Fibroblast of mammary gland (primary cell): ENCODE results near the gene JAZF1.
A peak's percentile ranks its signal among the peaks of the same experiment; 100 is the strongest.
"Not testable (repeated sequence)": the region's sequence is repeated elsewhere in the genome, so short reads cannot be mapped to it uniquely, and the experiment has no call there.

Experiments
- DNase-seq: peaks from one replicate; pipeline ENCODE4 v3.0.0-alpha.2; 2010; ENCODE audit warnings: low read depth
- H3K4me3 ChIP-seq: 2 replicates; pipeline ENCODE4 v1.5.1; 2011; ENCODE audit warnings: low read depth, mild to moderate bottlenecking, low read length, moderate library complexity; ENCODE audit not compliant: control insufficient read depth
- CTCF ChIP-seq: conservative IDR thresholded peaks from 2 replicates; pipeline ENCODE4 v1.5.1; 2011; ENCODE audit warnings: low read depth, low read length, inconsistent platforms; ENCODE audit not compliant: control insufficient read depth, insufficient read depth

JAZF1 gene

GRCh38 chr7:28017372-28017771, 163.2 kb downstream of the JAZF1 start:
- DNase-seq, result peak; percentile 77
- no peak for TF ChIP-seq CTCF

GRCh38 chr7:28016297-28016696, 164.3 kb downstream of the JAZF1 start:
- TF ChIP-seq CTCF, result no peak
- H3K4me3 ChIP-seq, result no peak overlapping the region
- no peak for DNase-seq

More at GRCh38 chr7:28017372-28017771, 163.2 kb downstream of the JAZF1 start:
- no peak overlapping the region for H3K4me3 ChIP-seq

- no peak for TF ChIP-seq CTCF
- no peak overlapping the region for H3K4me3 ChIP-seq
Observed at GRCh38 chr7:28015169-28015568, 165.4 kb downstream of the JAZF1 start.

GRCh38 chr7:28014340-28014739, 166.3 kb downstream of the JAZF1 start:
- not testable (repeated sequence) for DNase-seq

More at GRCh38 chr7:28015169-28015568, 165.4 kb downstream of the JAZF1 start:
- DNase-seq, result no peak

GRCh38 chr7:28013441-28013840, 167.2 kb downstream of the JAZF1 start:
- no peak for TF ChIP-seq CTCF
- H3K4me3 ChIP-seq, result no peak overlapping the region
- DNase-seq, result no peak

More at GRCh38 chr7:28014340-28014739, 166.3 kb downstream of the JAZF1 start:
- not testable (repeated sequence) for H3K4me3 ChIP-seq

GRCh38 chr7:28013019-28013418, 167.6 kb downstream of the JAZF1 start:
- no peak overlapping the region for H3K4me3 ChIP-seq
- no peak for TF ChIP-seq CTCF
- no peak for DNase-seq

- no peak for DNase-seq
- H3K4me3 ChIP-seq, result no peak overlapping the region
- TF ChIP-seq CTCF, result no peak
Observed at GRCh38 chr7:28008911-28009310, 171.7 kb downstream of the JAZF1 start.
